Transverse colon (tissue), 4 donors: ENCODE data around the gene PNPLA1. TPM values are rescaled to one million over a fixed set of nuclear protein-coding genes. Genes with fewer than 3 reads are reported as not detected.

ENCODE experiments used
- DNase-seq: peaks from one replicate; pipeline ENCODE4 v3.0.0-alpha.2; 2019
- H3K27ac ChIP-seq, 4 donors: fragments of 200-600 bp; sonication (generic); 2 replicates each; pipeline ENCODE4 v1.5.1; 2016 to 2018; ENCODE audit warnings: inconsistent platforms in 4 of 4
- H3K27me3 ChIP-seq: fragments of 200-600 bp; sonication (generic); 2 replicates; pipeline ENCODE4 v1.5.1; 2017; ENCODE audit warnings: inconsistent platforms
- H3K36me3 ChIP-seq, 4 donors: fragments of 200-600 bp; sonication (generic); 2 replicates each; pipeline ENCODE4 v1.5.1; 2017 to 2019; ENCODE audit warnings: inconsistent platforms in 4 of 4
- H3K4me1 ChIP-seq, 4 donors: fragments of 200-600 bp; sonication (generic); 2 replicates each; pipeline ENCODE4 v1.5.1; 2017 to 2020; ENCODE audit warnings: inconsistent platforms in 4 of 4
- H3K4me3 ChIP-seq, 4 donors: fragments of 200-600 bp; sonication (generic); 1 replicate in 1 of 4; 2 replicates in 3 of 4; pipeline versions ENCODE4 v1.5.1 to v1.6.1; 2017 to 2019; ENCODE audit warnings: inconsistent platforms in 4 of 4
- H3K9me3 ChIP-seq, 2 donors: fragments of 200-600 bp; sonication (generic); 2 replicates each; pipeline ENCODE4 v1.5.1; 2017 to 2019; ENCODE audit warnings: inconsistent platforms in 2 of 2
- EP300 ChIP-seq: sonication (generic); formaldehyde crosslinking; IDR thresholded peaks from one replicate; pipeline ENCODE4 v1.6.1; 2017; ENCODE audit warnings: antibody characterized with exemption, low read depth
- POLR2A ChIP-seq: fragments of 450-650 bp; IDR thresholded peaks from one replicate; pipeline ENCODE4 v1.6.1; 2016; ENCODE audit warnings: antibody characterized with exemption, mild to moderate bottlenecking, moderate library complexity
- POLR2AphosphoS5 ChIP-seq, 3 donors: sonication (generic); formaldehyde crosslinking; IDR thresholded peaks; one replicate each; pipeline ENCODE4 v1.6.1; 2016; ENCODE audit warnings: antibody characterized with exemption in 3 of 3
- whole genome bisulfite sequencing, 2 donors: methylation state at CpG; one replicate each; pipeline ENCODE4 v1.1.5; 2018; ENCODE audit warnings: low coverage in 1 of 2; 5-methylcytosine and 5-hydroxymethylcytosine counted together
- in situ Hi-C, 4 donors: fragments of 200-750 bp; cut with MboI; loops; one replicate each; pipeline versions ENCODE4 v1.15.0 to v1.15.1; 2017; ENCODE audit warnings: low sequenced_read_pairs in 3 of 4, low pct_ligation_motif_present in 1 of 4, low pct_unique_long_range_greater_than_20kb in 1 of 4
- intact Hi-C: fragments of 100-400 bp; cut with DNase I; formaldehyde crosslinking; loops from one replicate; pipeline ENCODE4 v1.15.1; 2023; ENCODE audit warnings: low total_unique reads
- total RNA-seq, 4 donors: library from RNA; depleted of rRNA; stranded (reverse); fragments of >200 nt; gene quantifications; one replicate each; pipeline ENCODE4 v1.1.0, GENCODE V29; 2016
- TF ChIP-seq, protein P1 (sequence below), 5 experiments: fragments of 200-600 bp in 3 of 5; fragments of 450-650 bp in 2 of 5; sonication (generic) in 3 of 5; IDR thresholded peaks; 1 replicate in 2 of 5; 2 replicates in 3 of 5; pipeline ENCODE4 v1.5.1; 2016 to 2017; ENCODE audit warnings: antibody characterized with exemption in 5 of 5, inconsistent platforms in 3 of 5, mild to moderate bottlenecking in 2 of 5, moderate library complexity in 1 of 5

The PNPLA1 gene
- total RNA-seq, 4 donors from 2014 or later, result 0.79 to 1.1 TPM; not detected in 2

DNA sequence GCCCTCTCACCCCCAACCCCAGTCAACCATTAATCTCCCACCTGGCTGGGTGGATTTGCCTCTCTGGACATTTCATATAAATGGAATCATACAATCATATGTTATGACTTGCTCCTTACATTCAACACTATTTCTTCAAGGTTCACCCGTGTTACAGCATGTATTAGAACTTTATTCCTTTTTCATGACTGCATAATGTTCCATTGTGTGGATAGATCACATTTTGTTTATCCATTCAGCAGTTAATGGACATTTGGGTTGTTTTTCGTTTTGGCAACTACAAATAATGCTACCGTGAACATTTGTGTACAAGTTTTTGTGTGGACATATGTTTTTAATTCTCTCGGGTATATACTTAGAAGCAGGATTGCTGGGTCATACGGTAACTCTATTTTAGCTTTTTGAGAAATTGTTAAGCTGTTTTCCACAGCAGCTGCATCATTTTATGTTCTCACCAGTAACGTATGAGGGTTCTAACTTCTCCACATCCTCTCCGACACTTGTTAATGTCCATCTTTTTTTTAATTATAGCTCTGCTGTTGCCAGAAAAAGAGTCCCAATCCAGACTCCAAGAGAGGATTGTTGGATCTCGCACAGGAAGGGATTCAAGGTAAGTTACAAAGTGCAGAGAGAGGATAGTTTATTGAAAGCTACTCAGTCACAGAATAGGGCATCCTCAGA is 82.8 kb downstream of the PNPLA1 start:
- H3K36me3 ChIP-seq, result no peaks in the 10 kb centered on the region
- H3K4me1 ChIP-seq, result no peaks in the 10 kb centered on the region
- DNase-seq, result no peak
- no peaks in the 10 kb centered on the region for H3K9me3 ChIP-seq
- H3K27me3 ChIP-seq, result no peaks in the 10 kb centered on the region
- H3K4me3 ChIP-seq, result no peak overlapping the region
- WGBS, 2 donors, result 90 to 92% methylated on average over 8 of the region's 8 CpGs
- in situ Hi-C loops, result loop anchor here in 3 of 4 donors (10.0 to 25.0 kb wide), 3 partner anchors 240 to 340 kb away; partner anchors contain the start of genes SLC26A8 (in 3 of the 3) and MAPK14 (in 1 of the 3)
- no peak overlapping the region for H3K27ac ChIP-seq
- no peak for TF ChIP-seq POLR2AphosphoS5 (IDR thresholded peaks at IDR 0.05)
- intact Hi-C loops, result no loop called here

- Histone ChIP-seq H3K9me3 (no peaks in the 10 kb centered on the region), H3K27ac (no peak overlapping the region), H3K27me3 (no peaks in the 10 kb centered on the region), H3K4me3 (no peak overlapping the region), H3K4me1 (peaks cover 0 to 4% (median 0%) of the 10 kb centered on the region in 4 donors), H3K36me3 (no peaks in the 10 kb centered on the region)
- TF ChIP-seq POLR2A, result no peak
- TF ChIP-seq POLR2AphosphoS5 (IDR thresholded peaks at IDR 0.05), result no peak
- TF ChIP-seq, protein P1, sequence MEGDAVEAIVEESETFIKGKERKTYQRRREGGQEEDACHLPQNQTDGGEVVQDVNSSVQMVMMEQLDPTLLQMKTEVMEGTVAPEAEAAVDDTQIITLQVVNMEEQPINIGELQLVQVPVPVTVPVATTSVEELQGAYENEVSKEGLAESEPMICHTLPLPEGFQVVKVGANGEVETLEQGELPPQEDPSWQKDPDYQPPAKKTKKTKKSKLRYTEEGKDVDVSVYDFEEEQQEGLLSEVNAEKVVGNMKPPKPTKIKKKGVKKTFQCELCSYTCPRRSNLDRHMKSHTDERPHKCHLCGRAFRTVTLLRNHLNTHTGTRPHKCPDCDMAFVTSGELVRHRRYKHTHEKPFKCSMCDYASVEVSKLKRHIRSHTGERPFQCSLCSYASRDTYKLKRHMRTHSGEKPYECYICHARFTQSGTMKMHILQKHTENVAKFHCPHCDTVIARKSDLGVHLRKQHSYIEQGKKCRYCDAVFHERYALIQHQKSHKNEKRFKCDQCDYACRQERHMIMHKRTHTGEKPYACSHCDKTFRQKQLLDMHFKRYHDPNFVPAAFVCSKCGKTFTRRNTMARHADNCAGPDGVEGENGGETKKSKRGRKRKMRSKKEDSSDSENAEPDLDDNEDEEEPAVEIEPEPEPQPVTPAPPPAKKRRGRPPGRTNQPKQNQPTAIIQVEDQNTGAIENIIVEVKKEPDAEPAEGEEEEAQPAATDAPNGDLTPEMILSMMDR (IDR thresholded peaks at IDR 0.05), result no peak
- TF ChIP-seq EP300, result no peak
- DNase-seq, result no peak
- WGBS, 2 donors, result 44 to 75% methylated on average over 2 to 4 of the region's 4 CpGs
- intact Hi-C loops (no loop called here), in situ Hi-C loops (loop anchor here in 3 of 4 donors (10.0 to 25.0 kb wide), 3 partner anchors 241 to 341 kb away; partner anchors contain the start of genes SLC26A8 (in 3 of the 3) and MAPK14 (in 1 of the 3))
Measured at GRCh38 chr6:36353411-36353915, 83.6 kb downstream of the PNPLA1 start.

- H3K27ac ChIP-seq, result no peak overlapping the region
- H3K9me3 ChIP-seq, result no peaks in the 10 kb centered on the region
- H3K36me3 ChIP-seq, result no peaks in the 10 kb centered on the region
- intact Hi-C loops (no loop called here), in situ Hi-C loops (loop anchor here in 3 of 4 donors (10.0 to 25.0 kb wide), 3 partner anchors 244 to 344 kb away; partner anchors contain the start of genes SLC26A8 (in 3 of the 3) and MAPK14 (in 1 of the 3))
- TF ChIP-seq EP300, result no peak
- TF ChIP-seq, protein P1 (IDR thresholded peaks at IDR 0.05), result no peak
- TF ChIP-seq POLR2AphosphoS5 (IDR thresholded peaks at IDR 0.05), result no peak
- TF ChIP-seq POLR2A, result no peak
- peaks cover 0 to 17% (median 3%) of the 10 kb centered on the region in 4 donors for H3K4me1 ChIP-seq
- no peak overlapping the region for H3K4me3 ChIP-seq
- H3K27me3 ChIP-seq, result no peaks in the 10 kb centered on the region
- no peak for DNase-seq
- 76 to 82% methylated on average over 4 of the region's 4 CpGs for WGBS, 2 donors
Measured at GRCh38 chr6:36355819-36356218, 86.0 kb downstream of the PNPLA1 start.

- peaks cover 0 to 17% (median 3%) of the 10 kb centered on the region in 4 donors for H3K4me1 ChIP-seq
- no peak overlapping the region for H3K4me3 ChIP-seq
- no peaks in the 10 kb centered on the region for H3K9me3 ChIP-seq
- WGBS, 2 donors, result 59% methylated on average over 3 of the region's 3 CpGs; no CpG with 5 or more reads in 1 of the 2 donors
- H3K27ac ChIP-seq, result no peak overlapping the region
- in situ Hi-C loops (loop anchor here in 3 of 4 donors (10.0 to 25.0 kb wide), 3 partner anchors 246 to 346 kb away; partner anchors contain the start of genes SLC26A8 (in 3 of the 3) and MAPK14 (in 1 of the 3)), intact Hi-C loops (no loop called here)
- DNase-seq, result no peak
- H3K36me3 ChIP-seq, result no peaks in the 10 kb centered on the region
- TF ChIP-seq EP300, result no peak
- no peak for TF ChIP-seq POLR2AphosphoS5 (IDR thresholded peaks at IDR 0.05)
- no peak for TF ChIP-seq POLR2A
- TF ChIP-seq, protein P1 (IDR thresholded peaks at IDR 0.05), result no peak
- no peaks in the 10 kb centered on the region for H3K27me3 ChIP-seq
Measured at GRCh38 chr6:36357872-36358225, 88.0 kb downstream of the PNPLA1 start.

Other genes with a start within 250 kb of the PNPLA1 start
- gene SLC26A8, start 245.4 kb upstream of the PNPLA1 start, total RNA-seq, result 1 to 10 TPM in 2 of 4 donors, not detected in 2; 1.1 to 2.6 TPM
- 100 to 1,000 TPM in 2 of 4 donors, 10 to 100 TPM in 2; 82.2 to 132 (median 112) TPM for gene MAPK14, start 242.3 kb upstream of the PNPLA1 start, total RNA-seq
- gene MAPK13, start 139.5 kb upstream of the PNPLA1 start, total RNA-seq, result 100 to 1,000 TPM in 3 of 4 donors, 10 to 100 TPM in 1; 67.7 to 200 (median 146) TPM
- gene BRPF3, start 73.3 kb upstream of the PNPLA1 start, total RNA-seq, result 100 to 1,000 TPM in 2 of 4 donors, 10 to 100 TPM in 2; 74.8 to 209 (median 90.6) TPM
- 10 to 100 TPM in 3 of 4 donors, 1 to 10 TPM in 1; 6.0 to 23.6 (median 14.1) TPM for gene BNIP5, start 66.8 kb downstream of the PNPLA1 start, total RNA-seq
- gene ETV7, start 117.6 kb downstream of the PNPLA1 start, total RNA-seq, result 1 to 10 TPM; 1.3 to 4.2 (median 3.0) TPM
- under 1 TPM in 1 of 4 donors, not detected in 3; 0.14 TPM for gene PXT1, start 172.8 kb downstream of the PNPLA1 start, total RNA-seq
- 10 to 100 TPM; 23.2 to 61.9 (median 29.9) TPM for gene KCTD20, start 172.9 kb downstream of the PNPLA1 start, total RNA-seq